Measurements from ENCODE around the gene CACNA1H.

GRCh38 chr16:1159325-1159972 is 6.5 kb downstream of the CACNA1H start:
- TF ChIP-seq POLR2A (IDR thresholded peaks at IDR 0.05; ENCODE audit: low read depth, low read length) (no peak), NFE2L2 (IDR thresholded peaks at IDR 0.05; ENCODE audit: low read depth, low read length) (no peak), CTCF (conservative IDR thresholded peaks at IDR 0.05; ENCODE audit: low read depth, low read length) (no peak), BHLHE40 (IDR thresholded peaks at IDR 0.05; ENCODE audit: low read depth, low read length) (no peak), MXI1 (IDR thresholded peaks at IDR 0.05; ENCODE audit: borderline replicate concordance, low read depth, low read length) (no peak), RAD21 (IDR thresholded peaks at IDR 0.05; ENCODE audit: low read length) (no peak), CEBPB (IDR thresholded peaks at IDR 0.05; ENCODE audit: low read depth, low read length) (no peak), MAZ (IDR thresholded peaks at IDR 0.05; ENCODE audit: borderline replicate concordance, low read depth, low read length) (no peak), MAFK (IDR thresholded peaks at IDR 0.05; ENCODE audit: low read depth, low read length) (no peak), ELK1 (IDR thresholded peaks at IDR 0.05; ENCODE audit: borderline replicate concordance, low read depth, low read length) (no peak), SMC3 (IDR thresholded peaks at IDR 0.05; ENCODE audit: low read depth, low read length) (no peak), RCOR1 (IDR thresholded peaks at IDR 0.05; ENCODE audit: insufficient replicate concordance, low read length) (no peak), CHD1 (IDR thresholded peaks at IDR 0.05; ENCODE audit: low read depth, low read length) (no peak)
- TF ChIP-seq, protein P1, sequence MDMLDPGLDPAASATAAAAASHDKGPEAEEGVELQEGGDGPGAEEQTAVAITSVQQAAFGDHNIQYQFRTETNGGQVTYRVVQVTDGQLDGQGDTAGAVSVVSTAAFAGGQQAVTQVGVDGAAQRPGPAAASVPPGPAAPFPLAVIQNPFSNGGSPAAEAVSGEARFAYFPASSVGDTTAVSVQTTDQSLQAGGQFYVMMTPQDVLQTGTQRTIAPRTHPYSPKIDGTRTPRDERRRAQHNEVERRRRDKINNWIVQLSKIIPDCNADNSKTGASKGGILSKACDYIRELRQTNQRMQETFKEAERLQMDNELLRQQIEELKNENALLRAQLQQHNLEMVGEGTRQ (IDR thresholded peaks at IDR 0.05; ENCODE audit: low read depth, low read length): no peak
